ENCODE results near the gene COL25A1. TPM values are rescaled to one million over a fixed set of nuclear protein-coding genes. Genes with fewer than 3 reads are reported as not detected.

COL25A1 gene
- total and polyA plus RNA-seq, 2 donors (not counting 3 experiments of a cell fraction or from before 2014, with no cell fraction given), result 0.21 to 3.5 TPM

GRCh38 chr4:108946237-108946636, 356.2 kb downstream of the COL25A1 start:
- peaks cover 7% of the 10 kb centered on the region for H3K4me1 ChIP-seq (ENCODE audit: control insufficient read depth, extremely low read depth, insufficient read depth, low read length)
- POLR2A ChIA-PET, result no interaction called here
- H3K79me2 ChIP-seq (ENCODE audit: control insufficient read depth, insufficient read depth, low read length), result no peaks in the 10 kb centered on the region
- no peak for DNase-seq (ENCODE audit: low read depth, low spot score)
- no peak overlapping the region for H3K9ac ChIP-seq (replicated peaks; ENCODE audit: extremely low read depth, insufficient read depth, low read length)
- H3K36me3 ChIP-seq (ENCODE audit: control insufficient read depth in 2 of 2, extremely low read depth in 1 of 2, insufficient read depth in 2 of 2, low read length in 2 of 2), result no peaks in the 10 kb centered on the region
- H3K9me3 ChIP-seq (replicated peaks; ENCODE audit: control insufficient read depth, insufficient read depth, low read length), result no peaks in the 10 kb centered on the region
- no TSS peak for BruUV-seq (replicated peaks)
- intact Hi-C loops (cut with micrococcal nuclease), result no loop called here
- dilution Hi-C loops (cut with MboI; ENCODE audit: extremely low pct_ligation_motif_present, low sequenced_read_pairs), result no loop called here
- H3K27ac ChIP-seq (ENCODE audit: insufficient read depth, low read depth, low read length), result no peak overlapping the region
- no peak for TF ChIP-seq GATA2 (IDR thresholded peaks at IDR 0.05; ENCODE audit: insufficient read depth, insufficient read length, low read depth, low read length)
- no peak for TF ChIP-seq MYC (IDR thresholded peaks at IDR 0.05; ENCODE audit: low read depth, low read length)
- no peak for TF ChIP-seq POLR2AphosphoS5 (IDR thresholded peaks at IDR 0.05; ENCODE audit: insufficient read depth, low read depth, low read length)
- no peak for TF ChIP-seq FOS (IDR thresholded peaks at IDR 0.05; ENCODE audit: borderline replicate concordance, insufficient read depth, low read length)
- TF ChIP-seq POLR2A (IDR thresholded peaks at IDR 0.05; ENCODE audit: low read depth, low read length), result no peak
- TF ChIP-seq MAX (IDR thresholded peaks at IDR 0.05; ENCODE audit: insufficient read depth, insufficient read length), result no peak
- TF ChIP-seq EZH2 (IDR thresholded peaks at IDR 0.05; ENCODE audit: borderline replicate concordance, low read depth, low read length, severe bottlenecking), result no peak
- TF ChIP-seq CTCF (IDR thresholded peaks at IDR 0.05; ENCODE audit: extremely low read depth in 1 of 2, insufficient read depth in 1 of 2, low read depth in 1 of 2, low read length in 2 of 2), result no peak
- TF ChIP-seq JUN (IDR thresholded peaks at IDR 0.05; ENCODE audit: borderline replicate concordance, insufficient read depth, insufficient read length, low read depth), result no peak
- CTCF ChIA-PET, result no interaction called here
- H3K9me1 ChIP-seq (replicated peaks; ENCODE audit: control insufficient read depth, extremely low read depth, insufficient read depth, low read length), result no peaks in the 10 kb centered on the region
- no peak overlapping the region for H3K4me3 ChIP-seq (replicated peaks in 1 of 3; ENCODE audit: insufficient read depth in 1 of 3, low read depth in 1 of 3, low read length in 3 of 3)
- no peaks in the 10 kb centered on the region for H3K27me3 ChIP-seq (ENCODE audit: control insufficient read depth in 2 of 2, insufficient read depth in 2 of 2, low read length in 2 of 2)
- no peaks in the 10 kb centered on the region for H4K20me1 ChIP-seq (replicated peaks; ENCODE audit: control insufficient read depth, extremely low read depth, insufficient read depth, low read length)
- FAIRE-seq, result no peak
- no peak overlapping the region for H3K4me2 ChIP-seq (ENCODE audit: insufficient read depth, low read length)
- no peak overlapping the region for H2AFZ ChIP-seq (ENCODE audit: low read depth, low read length)
